HepG2 (cell line): ENCODE results near the gene ATXN7L3. TPM values are rescaled to one million over a fixed set of nuclear protein-coding genes. Genes with fewer than 3 reads are reported as not detected.

Experiments
- CEBPB ChIP-seq: IDR thresholded peaks from 2 replicates; pipeline ENCODE4 v1.6.1; 2011; ENCODE audit warnings: low read depth, low read length, improper control_type of control experiment, borderline replicate concordance
- IKZF4 ChIP-seq: sonication (generic); formaldehyde crosslinking; IDR thresholded peaks from 2 replicates; pipeline ENCODE4 v1.5.1; 2020; ENCODE audit warnings: borderline replicate concordance, mild to moderate bottlenecking, low read depth, missing genetic modification reagents; ENCODE audit errors: not compliant biosample characterization
- KDM2A ChIP-seq: sonication (generic); formaldehyde crosslinking; IDR thresholded peaks from 2 replicates; pipeline ENCODE4 v1.4.0; 2020; ENCODE audit warnings: low read depth, missing genetic modification reagents, borderline replicate concordance
- LCORL ChIP-seq, 2 experiments: fragments of 450-650 bp in 1 of 2; sonication (generic) in 1 of 2; formaldehyde crosslinking in 1 of 2; IDR thresholded peaks; 2 replicates each; pipeline versions ENCODE4 v1.5.0 to v1.6.1; 2017 to 2020; ENCODE audit warnings: antibody characterized with exemption in 1 of 2, missing genetic modification reagents in 1 of 2
- MED8 ChIP-seq: sonication (generic); formaldehyde crosslinking; IDR thresholded peaks from 2 replicates; pipeline ENCODE4 v1.8.1; 2023; ENCODE audit warnings: mild to moderate bottlenecking, missing genetic modification reagents; ENCODE audit not compliant: insufficient replicate concordance
- RXRA ChIP-seq: sonication (generic); formaldehyde crosslinking; IDR thresholded peaks from 2 replicates; pipeline ENCODE4 v1.5.1; 2020; ENCODE audit warnings: missing genetic modification reagents
- SATB2 ChIP-seq: sonication (generic); formaldehyde crosslinking; IDR thresholded peaks from 2 replicates; pipeline ENCODE4 v1.5.0; 2020; ENCODE audit warnings: missing genetic modification reagents
- SP1 ChIP-seq, 2 experiments: fragments of 450-650 bp in 1 of 2; sonication (generic) in 1 of 2; formaldehyde crosslinking in 1 of 2; IDR thresholded peaks; 2 replicates each; pipeline versions ENCODE4 v1.4.0 to v1.6.1; 2016 to 2020; ENCODE audit warnings: missing genetic modification reagents in 1 of 2
- TSC22D2 ChIP-seq: sonication (generic); formaldehyde crosslinking; IDR thresholded peaks from 2 replicates; pipeline ENCODE4 v1.5.1; 2020; ENCODE audit warnings: missing genetic modification reagents, mild to moderate bottlenecking, borderline replicate concordance
- ZNF17 ChIP-seq: sonication (generic); formaldehyde crosslinking; IDR thresholded peaks from 2 replicates; pipeline ENCODE4 v1.5.0; 2020; ENCODE audit warnings: mild to moderate bottlenecking, missing genetic modification reagents
- ZNF256 ChIP-seq: sonication (generic); formaldehyde crosslinking; conservative IDR thresholded peaks from 2 replicates; pipeline ENCODE4 v1.4.0; 2020; ENCODE audit warnings: missing genetic modification reagents
- ZNF430 ChIP-seq: sonication (generic); formaldehyde crosslinking; IDR thresholded peaks from 2 replicates; pipeline ENCODE4 v1.9.0; 2021; ENCODE audit warnings: mild to moderate bottlenecking, missing genetic modification reagents
- polyA plus RNA-seq, 8 experiments: library from polyadenylated mRNA; depleted of rRNA in 3 of 8; stranded (reverse) in 7 of 8; unstranded in 1 of 8; fragments of >200 nt; fragmentation: Illumina TruSeq in 4 of 8; extraction: Trizol in 4 of 8; gene quantifications; 2 replicates each; pipeline versions ENCODE4 v1.2.1 to v1.2.3, GENCODE V29; 2011 to 2016; ENCODE audit warnings: low read depth in 4 of 8, missing spikeins in 1 of 8, mixed read lengths in 1 of 8; ENCODE audit not compliant: insufficient read depth in 1 of 8
- total RNA-seq, 5 experiments: library from RNA; depleted of rRNA; stranded (reverse); fragments of >200 nt; fragmentation: Illumina TruSeq; extraction: Trizol; gene quantifications; 2 replicates each; pipeline ENCODE4 v1.2.3, GENCODE V29; 2016; ENCODE audit warnings: low read depth in 1 of 5
- TF ChIP-seq, protein P1 (sequence below): sonication (generic); formaldehyde crosslinking; IDR thresholded peaks from 2 replicates; pipeline ENCODE4 v1.5.0; 2020; ENCODE audit warnings: mild to moderate bottlenecking, missing genetic modification reagents, moderate library complexity
- TF ChIP-seq, protein P2 (sequence below): sonication (generic); formaldehyde crosslinking; IDR thresholded peaks from 2 replicates; pipeline ENCODE4 v1.8.0; 2022; ENCODE audit warnings: missing genetic modification reagents, mild to moderate bottlenecking, borderline replicate concordance
- TF ChIP-seq, protein P3 (sequence below): fragments of 450-650 bp; IDR thresholded peaks from 2 replicates; pipeline ENCODE4 v1.6.1; 2016
- TF ChIP-seq, protein P4 (sequence below): sonication (generic); formaldehyde crosslinking; IDR thresholded peaks from 2 replicates; pipeline ENCODE4 v1.5.0; 2020; ENCODE audit warnings: mild to moderate bottlenecking, missing genetic modification reagents
- TF ChIP-seq, protein P5 (sequence below): sonication (generic); formaldehyde crosslinking; IDR thresholded peaks from 2 replicates; pipeline ENCODE4 v1.4.0; 2020; ENCODE audit warnings: missing genetic modification reagents

The ATXN7L3 gene
- total and polyA plus RNA-seq, 2 of the 13 experiments (the other 11 are each of a cell fraction or from before 2014, with no cell fraction given) = 44.5 to 59.1 TPM

DNA sequence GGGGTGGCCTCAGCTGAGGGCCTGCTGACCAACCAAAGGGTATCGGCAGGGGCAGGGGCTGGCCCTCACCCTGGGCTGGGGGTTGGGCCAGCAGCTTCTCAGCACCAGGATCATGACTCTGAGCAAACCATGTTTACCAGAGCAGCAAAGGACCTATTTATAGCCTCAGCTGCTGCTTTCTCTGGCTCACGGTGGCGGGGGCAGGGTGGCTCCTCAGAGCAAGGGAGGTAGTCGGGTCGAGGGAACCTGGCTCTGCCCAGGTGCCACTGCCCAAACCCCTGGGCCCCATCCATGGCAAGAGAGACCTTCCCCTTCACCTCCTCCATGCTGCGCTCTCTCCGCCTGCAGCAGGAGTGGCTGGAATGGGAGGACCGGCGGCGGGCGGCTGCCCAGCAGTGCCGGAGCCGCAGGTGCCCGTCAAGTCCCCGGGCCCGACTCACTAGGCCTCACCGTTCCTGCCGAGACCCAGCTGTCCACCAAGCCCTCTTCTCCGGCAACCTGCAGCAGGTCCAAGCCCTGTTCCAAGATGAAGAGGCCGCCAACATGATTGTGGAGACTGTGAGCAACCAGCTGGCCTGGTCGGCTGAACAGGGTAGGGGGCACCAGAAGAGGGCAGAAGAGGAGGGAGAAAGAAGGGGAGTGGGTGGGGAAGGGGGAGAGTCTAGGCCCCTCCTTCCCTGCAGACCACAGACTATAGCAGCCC is 29.0 kb downstream of the ATXN7L3 start, which contains the start of gene ASB16 (continued):
- TF ChIP-seq SATB2 (CRISPR knock-in tag) (no peak), MED8 (no peak), ZNF430 (CRISPR knock-in tag) (no peak; the same call in 1 of the 2 replicates), ZNF256 (CRISPR knock-in tag) (no peak), SP1 (IDR thresholded peaks at IDR 0.05) (no peak), SP1 (CRISPR knock-in tag; IDR thresholded peaks at IDR 0.05) (no peak), LCORL (IDR thresholded peaks at IDR 0.05) (no peak), LCORL (CRISPR knock-in tag; IDR thresholded peaks at IDR 0.05) (0 out of 2 replicates have a peak, but pooled peaks have one; percentile 55), TSC22D2 (CRISPR knock-in tag) (no peak), ZNF17 (CRISPR knock-in tag) (no peak), CEBPB (no peak), KDM2A (peak; percentile 69; the same call in 1 of the 2 replicates), IKZF4 (CRISPR knock-in tag) (no peak), RXRA (CRISPR knock-in tag) (no peak)
- TF ChIP-seq, protein P1, sequence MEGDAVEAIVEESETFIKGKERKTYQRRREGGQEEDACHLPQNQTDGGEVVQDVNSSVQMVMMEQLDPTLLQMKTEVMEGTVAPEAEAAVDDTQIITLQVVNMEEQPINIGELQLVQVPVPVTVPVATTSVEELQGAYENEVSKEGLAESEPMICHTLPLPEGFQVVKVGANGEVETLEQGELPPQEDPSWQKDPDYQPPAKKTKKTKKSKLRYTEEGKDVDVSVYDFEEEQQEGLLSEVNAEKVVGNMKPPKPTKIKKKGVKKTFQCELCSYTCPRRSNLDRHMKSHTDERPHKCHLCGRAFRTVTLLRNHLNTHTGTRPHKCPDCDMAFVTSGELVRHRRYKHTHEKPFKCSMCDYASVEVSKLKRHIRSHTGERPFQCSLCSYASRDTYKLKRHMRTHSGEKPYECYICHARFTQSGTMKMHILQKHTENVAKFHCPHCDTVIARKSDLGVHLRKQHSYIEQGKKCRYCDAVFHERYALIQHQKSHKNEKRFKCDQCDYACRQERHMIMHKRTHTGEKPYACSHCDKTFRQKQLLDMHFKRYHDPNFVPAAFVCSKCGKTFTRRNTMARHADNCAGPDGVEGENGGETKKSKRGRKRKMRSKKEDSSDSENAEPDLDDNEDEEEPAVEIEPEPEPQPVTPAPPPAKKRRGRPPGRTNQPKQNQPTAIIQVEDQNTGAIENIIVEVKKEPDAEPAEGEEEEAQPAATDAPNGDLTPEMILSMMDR (CRISPR knock-in tag) = peak; percentile 76
- TF ChIP-seq, protein P2, sequence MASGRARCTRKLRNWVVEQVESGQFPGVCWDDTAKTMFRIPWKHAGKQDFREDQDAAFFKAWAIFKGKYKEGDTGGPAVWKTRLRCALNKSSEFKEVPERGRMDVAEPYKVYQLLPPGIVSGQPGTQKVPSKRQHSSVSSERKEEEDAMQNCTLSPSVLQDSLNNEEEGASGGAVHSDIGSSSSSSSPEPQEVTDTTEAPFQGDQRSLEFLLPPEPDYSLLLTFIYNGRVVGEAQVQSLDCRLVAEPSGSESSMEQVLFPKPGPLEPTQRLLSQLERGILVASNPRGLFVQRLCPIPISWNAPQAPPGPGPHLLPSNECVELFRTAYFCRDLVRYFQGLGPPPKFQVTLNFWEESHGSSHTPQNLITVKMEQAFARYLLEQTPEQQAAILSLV (CRISPR knock-in tag) = no peak
- TF ChIP-seq, protein P3, sequence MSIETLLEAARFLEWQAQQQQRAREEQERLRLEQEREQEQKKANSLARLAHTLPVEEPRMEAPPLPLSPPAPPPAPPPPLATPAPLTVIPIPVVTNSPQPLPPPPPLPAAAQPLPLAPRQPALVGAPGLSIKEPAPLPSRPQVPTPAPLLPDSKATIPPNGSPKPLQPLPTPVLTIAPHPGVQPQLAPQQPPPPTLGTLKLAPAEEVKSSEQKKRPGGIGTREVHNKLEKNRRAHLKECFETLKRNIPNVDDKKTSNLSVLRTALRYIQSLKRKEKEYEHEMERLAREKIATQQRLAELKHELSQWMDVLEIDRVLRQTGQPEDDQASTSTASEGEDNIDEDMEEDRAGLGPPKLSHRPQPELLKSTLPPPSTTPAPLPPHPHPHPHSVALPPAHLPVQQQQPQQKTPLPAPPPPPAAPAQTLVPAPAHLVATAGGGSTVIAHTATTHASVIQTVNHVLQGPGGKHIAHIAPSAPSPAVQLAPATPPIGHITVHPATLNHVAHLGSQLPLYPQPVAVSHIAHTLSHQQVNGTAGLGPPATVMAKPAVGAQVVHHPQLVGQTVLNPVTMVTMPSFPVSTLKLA = no peak
- TF ChIP-seq, protein P4, sequence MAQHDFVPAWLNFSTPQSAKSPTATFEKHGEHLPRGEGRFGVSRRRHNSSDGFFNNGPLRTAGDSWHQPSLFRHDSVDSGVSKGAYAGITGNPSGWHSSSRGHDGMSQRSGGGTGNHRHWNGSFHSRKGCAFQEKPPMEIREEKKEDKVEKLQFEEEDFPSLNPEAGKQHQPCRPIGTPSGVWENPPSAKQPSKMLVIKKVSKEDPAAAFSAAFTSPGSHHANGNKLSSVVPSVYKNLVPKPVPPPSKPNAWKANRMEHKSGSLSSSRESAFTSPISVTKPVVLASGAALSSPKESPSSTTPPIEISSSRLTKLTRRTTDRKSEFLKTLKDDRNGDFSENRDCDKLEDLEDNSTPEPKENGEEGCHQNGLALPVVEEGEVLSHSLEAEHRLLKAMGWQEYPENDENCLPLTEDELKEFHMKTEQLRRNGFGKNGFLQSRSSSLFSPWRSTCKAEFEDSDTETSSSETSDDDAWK = no peak
- TF ChIP-seq, protein P5, sequence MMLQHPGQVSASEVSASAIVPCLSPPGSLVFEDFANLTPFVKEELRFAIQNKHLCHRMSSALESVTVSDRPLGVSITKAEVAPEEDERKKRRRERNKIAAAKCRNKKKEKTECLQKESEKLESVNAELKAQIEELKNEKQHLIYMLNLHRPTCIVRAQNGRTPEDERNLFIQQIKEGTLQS = no peak
